ENCODE data around the gene CLPTM1L. TPM values are rescaled to one million over a fixed set of nuclear protein-coding genes. Genes with fewer than 3 reads are reported as not detected.

The CLPTM1L gene
- total RNA-seq, 1 donor from 2014 or later, result 131 TPM

DNA sequence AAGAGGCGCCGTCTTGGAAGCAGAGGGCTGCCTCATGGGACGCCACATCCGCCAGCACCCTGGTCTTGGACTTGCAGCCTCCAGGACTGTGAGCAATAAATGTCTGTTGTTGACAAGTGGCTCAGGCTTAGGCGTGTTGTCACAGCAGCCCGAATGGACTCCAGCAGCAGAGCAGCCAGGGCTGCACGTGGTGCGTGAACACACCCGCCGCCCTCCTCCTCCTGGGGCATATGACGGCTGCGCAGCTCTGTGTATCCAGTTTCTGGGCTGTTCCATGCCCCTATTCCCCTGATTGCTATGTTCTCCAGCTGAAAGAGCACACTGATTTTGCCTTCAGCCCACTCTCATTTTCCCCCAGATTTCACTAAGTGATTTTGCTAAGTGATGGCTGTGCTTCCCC is 36.0 kb upstream of the CLPTM1L start:
- no peaks in the 10 kb centered on the region for H4K20me1 ChIP-seq (ENCODE audit: insufficient read depth, low read length)
- H3K79me2 ChIP-seq (ENCODE audit: insufficient read depth, low read length), result no peaks in the 10 kb centered on the region
- no peak overlapping the region for H3K4me3 ChIP-seq (ENCODE audit: insufficient read depth, low read depth, low read length)
- H3K9me3 Mint-ChIP-seq (ENCODE audit: unreplicated experiment), result peaks cover 10% of the 10 kb centered on the region
- H3K9me3 ChIP-seq (ENCODE audit: insufficient read depth, low read depth, low read length), result no peaks in the 10 kb centered on the region
- TF ChIP-seq EZH2 (IDR thresholded peaks at IDR 0.05; ENCODE audit: insufficient read depth, low read length), result no peak
- TF ChIP-seq, protein P1, sequence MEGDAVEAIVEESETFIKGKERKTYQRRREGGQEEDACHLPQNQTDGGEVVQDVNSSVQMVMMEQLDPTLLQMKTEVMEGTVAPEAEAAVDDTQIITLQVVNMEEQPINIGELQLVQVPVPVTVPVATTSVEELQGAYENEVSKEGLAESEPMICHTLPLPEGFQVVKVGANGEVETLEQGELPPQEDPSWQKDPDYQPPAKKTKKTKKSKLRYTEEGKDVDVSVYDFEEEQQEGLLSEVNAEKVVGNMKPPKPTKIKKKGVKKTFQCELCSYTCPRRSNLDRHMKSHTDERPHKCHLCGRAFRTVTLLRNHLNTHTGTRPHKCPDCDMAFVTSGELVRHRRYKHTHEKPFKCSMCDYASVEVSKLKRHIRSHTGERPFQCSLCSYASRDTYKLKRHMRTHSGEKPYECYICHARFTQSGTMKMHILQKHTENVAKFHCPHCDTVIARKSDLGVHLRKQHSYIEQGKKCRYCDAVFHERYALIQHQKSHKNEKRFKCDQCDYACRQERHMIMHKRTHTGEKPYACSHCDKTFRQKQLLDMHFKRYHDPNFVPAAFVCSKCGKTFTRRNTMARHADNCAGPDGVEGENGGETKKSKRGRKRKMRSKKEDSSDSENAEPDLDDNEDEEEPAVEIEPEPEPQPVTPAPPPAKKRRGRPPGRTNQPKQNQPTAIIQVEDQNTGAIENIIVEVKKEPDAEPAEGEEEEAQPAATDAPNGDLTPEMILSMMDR (IDR thresholded peaks at IDR 0.05; ENCODE audit: insufficient read depth, low read depth, low read length), result no peak
- no peak overlapping the region for H3K4me3 Mint-ChIP-seq (ENCODE audit: unreplicated experiment)
- H3K4me1 Mint-ChIP-seq (ENCODE audit: low read depth, unreplicated experiment), result peaks cover 1% of the 10 kb centered on the region
- peaks cover 67% of the 10 kb centered on the region for H3K27me3 Mint-ChIP-seq (ENCODE audit: low read depth, unreplicated experiment)
- H3K27ac ChIP-seq (ENCODE audit: low read depth, low read length), result no peak overlapping the region
- peaks cover 11% of the 10 kb centered on the region for H3K27me3 ChIP-seq (ENCODE audit: insufficient read depth, low read length)
- no peaks in the 10 kb centered on the region for H3K36me3 ChIP-seq (ENCODE audit: insufficient read depth, low read length)
- peaks cover 4% of the 10 kb centered on the region for H3K4me1 ChIP-seq (ENCODE audit: insufficient read depth, low read length)
- no peak for FAIRE-seq
- no peaks in the 10 kb centered on the region for H3K36me3 Mint-ChIP-seq (ENCODE audit: low read depth, unreplicated experiment)
- no peak overlapping the region for H3K27ac Mint-ChIP-seq (ENCODE audit: unreplicated experiment)
- no peak overlapping the region for H2AFZ ChIP-seq (ENCODE audit: low read depth, low read length)
- H3K4me2 ChIP-seq (ENCODE audit: low read length), result no peak overlapping the region
- no peak for DNase-seq (ENCODE audit: low read depth)
- no peak overlapping the region for H3K9ac ChIP-seq (ENCODE audit: low read length)

DNA sequence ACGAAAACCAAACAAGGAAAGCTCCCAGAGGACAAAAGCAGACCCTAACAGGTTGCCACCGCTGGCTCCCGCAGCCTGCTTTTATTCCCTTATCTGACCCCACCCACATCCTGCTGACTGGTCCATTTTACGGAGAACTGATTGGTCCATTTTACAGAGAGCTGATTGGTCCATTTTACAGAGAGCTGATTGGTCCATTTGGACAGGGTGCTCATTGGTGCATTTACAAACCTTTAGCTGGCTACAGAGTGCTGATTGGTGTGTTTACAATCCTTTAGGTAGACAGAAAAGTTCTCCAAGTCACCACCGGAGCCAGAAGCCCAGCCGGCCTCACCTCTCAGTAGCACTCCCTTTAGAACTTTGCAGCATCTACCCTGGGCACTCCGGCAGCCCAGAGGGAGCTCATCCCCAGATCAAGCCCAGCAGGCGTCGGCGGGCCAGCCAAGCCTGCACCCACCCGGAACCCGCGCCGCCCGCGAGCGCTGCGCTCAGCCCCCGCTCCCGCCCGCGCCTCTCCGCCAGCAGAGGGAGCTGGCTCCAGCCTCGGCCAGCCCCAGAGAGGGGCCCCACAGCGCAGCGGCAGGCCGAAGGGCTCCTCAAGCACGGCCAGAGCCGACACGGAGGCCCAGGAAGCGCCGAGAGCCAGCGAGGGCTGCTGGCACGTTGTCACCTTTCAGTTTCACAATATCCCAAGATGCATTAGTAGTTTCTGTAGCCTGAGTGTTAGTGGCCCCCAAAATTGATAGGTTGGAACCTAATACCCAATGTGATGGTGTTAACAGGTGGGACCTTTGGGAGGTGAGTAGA is 35.3 kb upstream of the CLPTM1L start:
- Histone ChIP-seq H3K79me2 (ENCODE audit: insufficient read depth, low read length) (no peaks in the 10 kb centered on the region), H4K20me1 (ENCODE audit: insufficient read depth, low read length) (no peaks in the 10 kb centered on the region), H3K27me3 (ENCODE audit: insufficient read depth, low read length) (peaks cover 14% of the 10 kb centered on the region), H3K9ac (ENCODE audit: low read length) (no peak overlapping the region), H3K4me1 (ENCODE audit: insufficient read depth, low read length) (no peaks in the 10 kb centered on the region), H3K36me3 (ENCODE audit: insufficient read depth, low read length) (no peaks in the 10 kb centered on the region), H3K4me3 (ENCODE audit: insufficient read depth, low read depth, low read length) (no peak overlapping the region), H3K9me3 (ENCODE audit: insufficient read depth, low read depth, low read length) (no peaks in the 10 kb centered on the region), H3K4me2 (ENCODE audit: low read length) (peak overlapping the region; percentile 22), H3K27ac (ENCODE audit: low read depth, low read length) (no peak overlapping the region), H2AFZ (ENCODE audit: low read depth, low read length) (no peak overlapping the region)
- no peak for DNase-seq (ENCODE audit: low read depth)
- H3K9me3 Mint-ChIP-seq (ENCODE audit: unreplicated experiment), result peaks cover 10% of the 10 kb centered on the region
- no peak for FAIRE-seq
- H3K27ac Mint-ChIP-seq (ENCODE audit: unreplicated experiment), result no peak overlapping the region
- TF ChIP-seq, protein P1 (IDR thresholded peaks at IDR 0.05; ENCODE audit: insufficient read depth, low read depth, low read length), result peak; percentile 12
- TF ChIP-seq EZH2 (IDR thresholded peaks at IDR 0.05; ENCODE audit: insufficient read depth, low read length), result no peak
- no peak overlapping the region for H3K4me3 Mint-ChIP-seq (ENCODE audit: unreplicated experiment)
- H3K36me3 Mint-ChIP-seq (ENCODE audit: low read depth, unreplicated experiment), result no peaks in the 10 kb centered on the region
- H3K4me1 Mint-ChIP-seq (ENCODE audit: low read depth, unreplicated experiment), result no peaks in the 10 kb centered on the region
- H3K27me3 Mint-ChIP-seq (ENCODE audit: low read depth, unreplicated experiment), result peaks cover 69% of the 10 kb centered on the region

Data from astrocyte (in vitro differentiated cells and primary cell).